NCI-H1436 treated with DMSO at 0.1 percent for 48 hours (cell line): ENCODE measurements around the gene GNPTG.

Experiments
- DNase-seq: peaks from one replicate; lab custom pipeline; 2025; lab: John Stamatoyannopoulos, UW

Gene GNPTG

DNA sequence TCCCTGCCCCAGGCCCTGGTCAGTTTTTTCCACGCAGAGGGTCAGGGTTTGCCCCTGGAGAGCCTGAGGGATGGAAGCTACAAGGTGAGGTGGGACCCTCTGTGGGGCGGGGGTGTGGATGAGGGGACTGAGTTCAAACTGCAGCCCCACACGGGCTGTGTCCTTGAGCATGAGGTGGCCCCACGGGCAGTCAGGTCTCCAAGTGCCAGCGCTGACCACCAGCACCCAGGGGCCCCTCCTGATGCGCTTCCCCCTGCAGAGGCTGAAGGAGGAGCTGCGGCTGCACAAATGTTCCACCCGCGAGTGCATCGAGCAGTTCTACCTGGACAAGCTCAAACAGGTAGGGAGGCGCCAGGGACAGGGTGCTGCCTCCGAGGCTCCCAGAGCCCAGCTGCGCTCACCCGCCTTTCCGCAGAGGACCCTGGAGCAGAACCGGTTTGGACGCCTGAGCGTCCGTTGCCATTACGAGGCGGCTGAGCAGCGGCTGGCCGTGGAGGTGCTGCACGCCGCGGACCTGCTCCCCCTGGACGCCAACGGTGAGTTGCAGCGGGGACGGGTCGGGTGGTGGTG lies 4.4 kb upstream of the GNPTG start:
- no peak for DNase-seq

DNA sequence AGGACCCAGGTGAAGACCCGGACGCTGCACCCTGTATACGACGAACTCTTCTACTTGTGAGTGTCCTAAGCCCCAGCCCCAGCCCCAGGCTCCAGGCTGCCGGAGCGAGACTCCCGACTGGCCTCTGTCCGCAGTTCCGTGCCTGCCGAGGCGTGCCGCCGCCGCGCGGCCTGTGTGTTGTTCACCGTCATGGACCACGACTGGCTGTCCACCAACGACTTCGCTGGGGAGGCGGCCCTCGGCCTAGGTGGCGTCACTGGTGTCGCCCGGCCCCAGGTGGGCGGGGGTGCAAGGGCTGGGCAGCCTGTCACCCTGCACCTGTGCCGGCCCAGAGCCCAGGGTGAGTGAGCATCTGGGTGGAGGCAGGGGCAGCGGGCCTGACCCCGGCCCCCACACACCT lies 3.8 kb upstream of the GNPTG start:
- no peak for DNase-seq

DNA sequence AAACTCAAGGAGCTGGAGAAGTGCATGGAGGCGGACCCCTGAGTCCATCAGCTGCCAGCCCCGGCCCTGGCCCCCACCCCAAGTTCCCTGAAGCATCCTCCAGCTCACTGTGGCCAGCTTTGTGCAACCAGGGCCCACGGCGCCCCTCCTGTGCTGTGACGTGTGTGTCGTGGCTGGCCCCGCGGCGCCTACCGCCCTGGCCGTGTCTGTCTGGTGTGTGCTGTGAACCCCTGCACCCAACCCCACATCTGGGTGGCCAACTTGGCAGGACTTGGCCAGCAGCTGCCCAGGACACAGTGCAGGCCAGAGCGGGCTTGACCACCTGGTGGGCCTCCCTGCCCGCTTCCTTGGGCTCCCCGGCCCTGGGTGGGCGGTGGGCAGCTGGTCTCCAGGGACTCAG lies 3.3 kb upstream of the GNPTG start:
- no peak for DNase-seq

DNA sequence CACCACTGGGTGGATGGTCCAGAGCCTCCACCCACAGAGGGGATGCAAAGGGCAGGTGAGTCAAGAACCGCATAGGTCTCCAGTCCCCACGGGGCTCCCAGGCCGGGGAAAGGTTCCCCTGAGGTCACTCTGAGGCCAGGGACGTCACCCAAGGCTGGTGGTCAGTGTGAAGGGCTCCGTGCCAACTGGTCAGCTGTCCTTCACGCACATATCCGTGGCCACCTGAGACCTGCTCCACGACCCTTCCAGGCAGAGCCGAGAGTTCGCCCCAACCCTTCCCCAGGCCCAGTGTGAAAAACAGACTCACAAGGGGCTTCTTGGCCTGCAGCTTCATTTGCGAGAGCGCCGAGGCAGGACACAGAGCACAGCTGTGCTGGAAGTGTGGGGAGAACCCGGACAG lies 2.8 kb upstream of the GNPTG start:
- no peak for DNase-seq

DNA sequence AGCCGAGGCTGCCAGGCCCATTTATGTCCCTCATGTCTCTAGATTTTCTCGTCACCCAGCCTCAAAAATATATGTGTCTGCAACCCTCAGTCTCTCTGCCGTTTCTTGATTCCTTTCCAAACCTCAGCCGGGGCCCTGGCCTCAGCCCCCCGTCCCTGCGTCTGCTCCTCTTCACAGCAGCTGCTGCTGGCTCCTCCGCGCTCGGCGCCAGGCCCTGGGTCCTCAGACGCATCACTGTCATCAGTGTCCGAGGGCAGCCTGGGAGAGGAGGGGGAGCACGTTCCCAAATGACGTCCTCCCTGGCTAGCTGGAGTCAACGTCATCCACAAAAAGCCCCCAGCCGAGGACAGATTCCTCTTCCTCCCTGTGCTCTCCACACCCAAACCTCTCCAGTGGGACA lies 2.4 kb upstream of the GNPTG start:
- DNase-seq, result no peak

DNA sequence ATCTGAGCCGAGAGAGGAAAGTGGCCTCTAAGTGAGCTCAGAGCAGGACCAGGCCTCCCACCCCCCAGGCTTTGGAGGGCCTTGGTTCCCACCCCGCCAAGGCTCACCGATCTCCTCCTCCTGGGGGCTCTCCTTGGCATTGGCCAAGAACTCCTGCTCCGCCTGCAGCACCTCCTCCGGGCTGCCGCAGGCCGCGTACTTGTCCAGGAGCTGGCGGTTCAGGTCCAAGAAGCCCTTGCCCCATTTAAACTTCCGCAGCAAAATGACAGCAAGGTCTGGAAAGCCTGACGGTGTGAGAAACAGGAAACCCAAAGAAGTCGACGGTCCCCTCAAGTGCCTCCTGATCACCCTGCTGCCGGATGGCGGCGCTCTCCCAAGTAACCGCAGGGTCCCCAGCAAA lies 1.8 kb upstream of the GNPTG start:
- DNase-seq, result no peak

DNA sequence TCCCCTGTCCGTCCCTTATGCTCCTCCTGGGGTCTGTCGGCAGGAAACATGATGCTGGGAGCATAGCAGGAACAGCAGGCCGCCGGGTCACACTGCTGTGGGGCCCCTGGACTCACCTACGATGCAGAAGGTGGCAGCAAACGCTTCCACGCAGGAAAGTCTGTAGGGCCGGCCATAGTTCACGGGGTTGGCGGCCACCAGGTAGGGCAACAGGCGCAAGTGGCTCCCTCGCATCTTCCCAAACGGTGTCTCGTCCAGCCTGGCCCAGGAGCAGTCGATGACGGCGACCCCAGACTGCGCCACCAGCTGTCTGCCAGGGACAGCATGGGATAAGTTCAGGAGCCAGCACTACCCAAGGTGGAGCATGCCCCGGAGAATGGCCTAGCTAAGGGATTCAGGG lies 1.0 kb upstream of the GNPTG start:
- no peak for DNase-seq

DNA sequence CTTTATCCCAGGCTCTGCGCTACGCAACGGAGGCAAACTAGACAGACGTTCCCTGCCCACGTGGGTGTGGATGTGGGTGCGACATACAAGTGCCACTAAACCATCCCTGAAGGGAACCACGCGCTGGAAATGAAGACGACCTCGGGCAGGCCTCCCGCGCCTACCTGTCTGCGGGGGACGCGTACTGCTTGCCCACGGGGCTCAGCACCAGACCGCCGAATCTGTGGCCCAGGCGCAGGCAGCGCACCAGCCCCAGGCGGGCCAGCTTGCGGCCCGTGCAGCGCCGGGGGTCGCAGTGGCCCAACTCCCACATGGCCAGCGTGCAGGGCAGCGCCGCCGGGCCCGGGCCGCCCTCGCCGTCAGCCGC lies 533 bp upstream of the GNPTG start:
- DNase-seq, result no peak

DNA sequence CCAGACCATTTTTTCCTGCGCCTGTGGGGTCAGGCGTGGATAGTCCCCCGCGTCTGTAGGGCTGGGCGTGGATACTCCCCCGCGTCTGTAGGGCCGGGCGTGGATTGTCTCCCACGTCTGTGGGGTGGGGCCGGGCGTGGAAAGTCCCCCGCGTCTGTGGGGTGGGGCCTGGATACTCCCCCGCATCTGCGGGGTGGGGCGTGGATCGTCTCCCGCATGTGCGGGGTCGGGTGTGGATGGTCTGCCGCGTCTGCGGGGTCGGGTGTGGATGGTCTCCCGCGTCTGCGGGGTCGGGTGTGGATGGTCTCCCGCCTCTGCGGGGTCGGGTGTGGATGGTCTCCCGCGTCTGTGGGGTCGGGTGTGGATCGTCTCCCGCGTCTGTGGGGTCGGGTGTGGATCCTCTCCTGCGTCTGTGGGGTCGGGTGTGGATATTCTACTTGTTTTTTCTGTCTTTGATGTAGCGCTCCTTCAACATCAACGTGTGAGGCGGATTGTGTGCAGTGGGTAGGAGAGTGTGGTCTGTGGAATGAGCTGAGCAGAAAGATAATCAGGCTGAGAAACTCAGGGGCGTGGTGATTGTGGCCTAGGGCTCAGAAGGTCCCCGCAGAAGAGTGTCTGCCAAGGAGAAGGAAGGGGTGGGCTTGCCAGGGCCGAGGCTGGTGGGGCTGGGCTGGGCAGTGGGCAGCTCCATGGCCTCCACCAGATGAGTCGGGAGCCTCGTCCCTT lies 3.2 kb downstream of the GNPTG start:
- DNase-seq, result no peak

DNA sequence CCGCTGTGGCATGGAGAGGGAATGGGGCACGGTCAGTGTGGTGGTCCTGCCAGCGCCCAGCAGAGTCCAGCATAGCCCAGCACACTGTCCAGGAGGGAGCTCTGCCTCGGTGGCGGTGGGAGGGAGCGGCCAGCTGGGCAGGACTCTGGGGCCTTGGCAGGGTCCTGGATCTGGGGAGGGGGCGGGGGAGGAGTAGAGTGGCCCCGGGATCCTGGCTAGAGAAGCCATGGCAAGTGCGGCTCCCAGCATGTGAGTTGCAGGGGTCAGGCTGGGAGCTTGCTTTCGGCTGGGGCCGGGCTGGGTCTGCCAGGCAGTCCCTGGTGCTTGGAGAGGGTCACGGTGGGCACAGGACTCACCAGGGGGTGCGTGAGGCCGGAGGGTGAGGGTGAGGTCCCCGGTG lies 3.9 kb downstream of the GNPTG start:
- DNase-seq, result no peak

DNA sequence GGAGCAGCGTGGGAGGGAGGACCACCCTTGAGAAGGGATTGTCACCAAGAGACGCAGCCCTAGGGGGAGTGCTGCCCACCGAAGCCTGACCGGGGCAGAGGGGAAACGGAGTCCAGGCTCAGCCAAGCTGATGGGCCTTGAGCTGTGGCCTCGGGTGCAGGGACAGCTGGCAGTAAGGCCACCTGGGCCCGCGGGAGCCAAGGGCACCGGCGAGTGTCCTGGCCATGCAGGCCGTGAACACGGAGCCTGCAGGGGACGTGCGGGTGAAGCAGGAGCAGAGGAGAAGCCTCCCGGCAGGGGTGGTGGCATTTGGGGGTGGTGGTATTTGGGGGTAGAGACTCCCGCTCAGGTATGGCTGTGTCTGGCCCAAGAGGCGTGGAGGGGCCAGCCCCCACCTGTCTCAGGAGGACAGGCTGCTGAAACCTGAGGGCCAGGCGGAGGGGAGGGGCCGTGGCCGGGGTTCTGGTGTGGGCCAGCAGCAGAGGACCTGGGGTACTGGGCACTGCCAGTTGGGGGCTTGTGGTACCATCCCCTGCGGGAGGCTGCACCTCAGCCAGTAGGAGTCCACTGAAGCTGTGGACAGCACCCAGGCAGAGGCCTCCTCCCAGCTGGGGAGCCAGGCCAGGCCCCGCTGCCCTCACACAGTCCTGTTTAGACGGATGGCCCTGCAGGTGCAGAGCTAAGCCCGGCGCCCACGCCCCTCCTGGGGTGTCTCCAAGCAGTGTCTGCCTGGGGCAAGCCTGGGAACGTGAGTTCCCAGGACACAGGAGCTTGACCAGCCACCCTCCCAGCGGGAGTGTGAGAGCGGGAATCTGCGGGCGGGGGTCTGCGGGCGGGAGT lies 4.5 kb downstream of the GNPTG start:
- no peak for DNase-seq

DNA sequence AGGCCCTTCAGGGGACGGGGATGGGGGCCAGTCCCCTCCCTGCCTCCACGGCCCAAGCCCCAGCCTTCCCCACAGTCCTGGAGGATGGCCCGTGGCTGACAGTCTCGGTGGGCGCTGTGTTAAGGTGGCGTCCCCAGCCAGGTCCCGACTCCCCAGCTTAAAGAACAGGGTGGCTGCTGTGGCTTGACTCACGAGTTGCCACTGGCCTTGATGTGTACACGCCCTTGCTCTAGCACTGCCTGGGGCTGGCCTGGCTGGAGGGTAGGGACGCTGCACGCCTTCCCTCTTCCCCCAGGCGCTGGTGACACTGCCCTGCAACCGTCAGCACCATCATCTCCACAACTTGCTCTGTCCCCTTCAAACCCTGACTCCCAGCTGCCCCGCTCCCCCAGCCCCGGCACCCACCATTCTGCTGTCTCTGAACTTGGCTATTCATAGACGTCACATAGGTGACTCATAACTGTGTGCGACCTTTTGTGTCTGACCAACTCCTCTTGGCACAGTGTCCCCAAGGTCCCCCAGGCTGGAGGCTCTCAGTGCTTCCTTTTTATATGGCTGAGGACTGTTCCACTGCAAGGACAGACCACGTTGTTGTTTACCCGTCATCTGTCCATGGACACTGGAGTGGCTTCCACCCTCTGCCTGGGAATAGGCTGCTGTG lies 6.3 kb downstream of the GNPTG start:
- DNase-seq, result no peak

DNA sequence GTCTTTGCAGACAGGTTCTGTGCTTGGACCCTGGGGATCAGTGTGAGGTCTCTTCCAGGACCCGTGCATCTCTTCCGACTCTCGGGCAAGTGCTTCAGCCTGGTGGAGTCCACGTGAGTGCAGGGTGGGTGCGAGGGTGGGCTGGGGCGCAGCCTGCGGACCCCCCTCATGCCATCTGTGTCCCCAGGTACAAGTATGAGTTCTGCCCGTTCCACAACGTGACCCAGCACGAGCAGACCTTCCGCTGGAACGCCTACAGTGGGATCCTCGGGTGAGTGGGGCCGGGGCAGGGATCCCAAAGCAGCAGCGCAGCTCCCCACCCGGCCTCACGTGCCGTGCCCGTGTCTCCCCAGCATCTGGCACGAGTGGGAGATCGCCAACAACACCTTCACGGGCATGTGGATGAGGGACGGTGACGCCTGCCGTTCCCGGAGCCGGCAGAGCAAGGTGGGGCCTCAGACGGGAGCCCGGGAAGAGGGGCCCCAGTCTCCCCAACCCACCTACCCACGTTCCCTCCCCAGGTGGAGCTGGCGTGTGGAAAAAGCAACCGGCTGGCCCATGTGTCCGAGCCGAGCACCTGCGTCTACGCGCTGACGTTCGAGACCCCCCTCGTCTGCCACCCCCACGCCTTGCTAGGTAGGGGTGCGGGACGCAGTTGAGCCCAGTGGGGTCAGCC lies 10.1 kb downstream of the GNPTG start:
- DNase-seq, result no peak

DNA sequence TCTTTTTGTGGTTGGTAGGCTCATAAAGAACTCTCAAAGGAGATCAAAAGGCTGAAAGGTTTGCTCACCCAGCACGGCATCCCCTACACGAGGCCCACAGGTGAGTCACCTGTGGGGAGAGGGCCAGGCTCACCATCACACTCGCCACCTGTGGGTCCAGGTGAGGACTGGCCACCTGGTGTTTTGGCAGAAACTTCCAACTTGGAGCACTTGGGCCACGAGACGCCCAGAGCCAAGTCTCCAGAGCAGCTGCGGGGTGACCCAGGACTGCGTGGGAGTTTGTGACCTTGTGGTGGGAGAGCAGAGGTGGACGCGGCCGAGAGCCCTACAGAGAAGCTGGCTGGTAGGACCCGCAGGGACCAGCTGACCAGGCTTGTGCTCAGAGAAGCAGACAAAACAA lies 11.1 kb downstream of the GNPTG start:
- no peak for DNase-seq

DNA sequence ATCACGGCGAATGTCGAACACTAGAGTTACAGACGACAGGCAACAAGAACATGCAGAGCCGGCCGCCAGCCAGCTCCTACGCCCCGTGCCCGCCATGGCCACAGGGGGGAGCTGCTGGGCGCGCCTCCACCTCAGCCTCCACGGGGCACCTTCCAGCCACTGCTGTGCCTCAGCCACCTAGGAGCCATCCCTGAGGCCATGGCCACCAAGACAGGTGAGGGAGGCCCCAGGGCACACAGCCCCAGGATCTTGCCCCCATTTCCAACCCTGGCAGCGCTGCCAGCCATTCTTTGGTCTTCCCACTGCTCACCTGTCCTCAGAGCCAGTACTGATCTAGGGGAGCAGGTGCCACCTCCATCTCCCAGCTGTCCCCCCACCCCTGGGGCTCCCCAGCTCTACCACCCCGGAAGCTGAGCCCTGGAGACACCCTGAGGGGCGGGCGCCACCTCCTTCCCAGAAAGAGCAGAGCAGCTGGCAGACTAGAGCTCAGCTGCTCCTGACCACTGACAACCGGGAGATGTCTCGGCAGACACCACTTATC lies 11.8 kb downstream of the GNPTG start:
- DNase-seq, result no peak

DNA sequence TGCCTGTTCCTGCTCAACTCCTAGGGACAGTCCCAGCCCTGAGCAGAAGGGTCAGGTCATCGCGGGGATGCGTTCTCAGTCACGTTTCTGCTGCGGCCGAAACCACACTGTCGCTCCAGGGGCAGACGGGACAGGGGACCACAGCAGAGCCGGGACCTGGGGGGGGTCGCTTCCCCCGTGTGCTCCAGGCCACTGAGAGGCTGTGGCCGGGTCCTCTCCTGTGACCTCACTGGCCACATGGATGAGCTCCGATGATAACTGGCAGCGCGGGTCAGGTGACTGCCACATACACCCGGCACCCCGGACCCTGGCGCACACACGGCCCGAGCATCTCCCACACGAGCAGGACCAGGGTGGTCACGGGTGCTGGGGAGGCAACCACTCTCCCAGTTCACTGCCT lies 12.8 kb downstream of the GNPTG start:
- no peak for DNase-seq

DNA sequence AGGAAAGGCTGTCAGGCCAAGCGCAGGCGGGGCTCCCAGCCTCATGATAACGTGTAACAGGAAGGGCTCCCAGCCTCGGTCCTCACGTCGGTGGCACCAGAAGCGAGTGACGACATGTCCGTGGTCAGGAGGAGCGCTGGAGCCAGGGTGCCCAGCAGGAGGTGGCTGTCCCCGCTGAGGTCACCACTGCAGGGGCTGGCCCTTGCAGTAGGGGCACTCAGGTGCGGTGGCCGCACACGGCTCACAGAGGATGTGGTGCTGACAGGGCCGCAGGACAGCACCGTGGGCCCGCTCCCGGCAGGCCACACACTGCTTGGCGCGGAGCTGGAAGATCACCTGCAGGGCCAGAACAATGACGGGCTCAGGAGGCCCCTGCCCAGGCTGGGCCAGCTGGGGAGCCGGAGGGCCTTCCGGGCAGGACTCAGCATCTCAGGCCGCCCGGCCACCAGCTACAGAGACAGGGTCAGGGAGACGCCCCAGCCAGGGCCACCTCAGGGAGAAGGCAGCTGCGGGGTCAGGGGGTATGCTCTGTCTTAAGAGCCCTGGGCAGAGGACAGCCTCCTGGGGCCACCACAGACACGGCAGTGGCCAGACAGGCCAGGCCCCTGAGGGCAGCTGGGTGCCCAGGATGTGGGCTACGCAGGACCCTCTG lies 14.5 kb downstream of the GNPTG start:
- no peak for DNase-seq

DNA sequence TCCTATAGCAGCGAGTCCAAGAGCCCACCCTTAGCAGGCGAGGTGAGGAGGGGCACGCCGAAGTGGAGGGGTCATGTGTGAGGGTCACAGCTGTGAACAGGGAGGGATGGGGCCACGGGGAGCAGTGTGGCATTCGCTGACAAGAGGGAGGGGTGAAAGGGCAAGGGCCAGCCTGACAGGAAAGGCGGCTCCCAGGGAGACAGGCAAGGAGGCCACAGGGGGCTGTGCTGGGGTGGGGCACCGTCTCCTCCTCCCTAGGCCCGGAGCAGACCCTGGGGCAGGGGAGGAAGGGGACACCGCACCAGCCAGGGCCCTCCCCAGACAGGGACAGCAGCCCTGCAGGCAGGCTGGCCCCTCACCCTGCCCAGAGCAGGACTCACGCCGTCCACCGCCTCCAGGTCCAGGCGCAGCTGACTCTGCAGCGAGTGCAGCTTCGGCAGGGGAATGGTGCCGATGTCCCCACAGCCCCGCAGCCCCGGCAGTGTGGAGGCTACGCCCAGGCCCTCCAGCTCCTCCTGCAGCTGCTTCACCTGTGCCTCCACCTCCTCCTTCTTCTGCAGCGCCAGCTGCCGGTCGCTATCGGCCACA lies 15.1 kb downstream of the GNPTG start:
- no peak for DNase-seq

DNA sequence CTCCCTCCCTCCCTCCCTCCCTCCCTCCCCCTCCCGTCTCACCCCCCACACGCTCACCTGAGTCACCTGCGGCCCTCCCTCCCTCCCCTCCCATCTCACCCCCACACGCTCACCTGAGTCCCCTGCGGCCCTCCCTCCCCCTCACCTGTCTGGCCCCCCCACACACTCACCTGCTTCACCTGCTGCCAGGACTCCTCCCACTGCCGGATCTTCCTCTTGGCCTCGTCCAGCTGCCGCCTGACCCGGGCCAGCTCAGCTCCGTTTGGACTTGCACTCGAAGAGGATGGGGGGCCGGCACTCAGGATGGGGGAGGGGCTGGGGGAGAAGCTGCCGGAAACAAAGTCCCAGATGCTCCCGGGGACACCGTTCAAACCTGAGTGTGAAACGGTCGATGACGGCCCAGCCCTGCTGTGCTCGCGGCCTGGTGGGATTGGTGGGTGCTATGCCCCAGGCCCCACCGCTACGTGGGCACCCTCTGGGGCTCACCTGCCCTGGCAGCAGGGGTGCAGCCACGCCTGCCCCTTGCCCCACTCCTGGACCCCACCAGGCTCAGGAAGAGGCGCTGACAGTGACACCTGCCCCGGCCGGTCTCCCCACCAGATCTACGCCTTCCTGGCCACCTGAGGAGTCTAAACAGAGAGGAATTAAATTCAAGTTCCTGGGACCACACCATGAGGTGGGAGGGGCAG lies 15.9 kb downstream of the GNPTG start:
- no peak for DNase-seq
